IPS-11a (cell line): ENCODE results near the gene UNKL.

Experiments used
- H3K4me3 ChIP-seq: one replicate; pipeline ENCODE4 v1.5.1; 2013; ENCODE audit warnings: low read depth, low read length, control low read depth

UNKL gene, protein sequence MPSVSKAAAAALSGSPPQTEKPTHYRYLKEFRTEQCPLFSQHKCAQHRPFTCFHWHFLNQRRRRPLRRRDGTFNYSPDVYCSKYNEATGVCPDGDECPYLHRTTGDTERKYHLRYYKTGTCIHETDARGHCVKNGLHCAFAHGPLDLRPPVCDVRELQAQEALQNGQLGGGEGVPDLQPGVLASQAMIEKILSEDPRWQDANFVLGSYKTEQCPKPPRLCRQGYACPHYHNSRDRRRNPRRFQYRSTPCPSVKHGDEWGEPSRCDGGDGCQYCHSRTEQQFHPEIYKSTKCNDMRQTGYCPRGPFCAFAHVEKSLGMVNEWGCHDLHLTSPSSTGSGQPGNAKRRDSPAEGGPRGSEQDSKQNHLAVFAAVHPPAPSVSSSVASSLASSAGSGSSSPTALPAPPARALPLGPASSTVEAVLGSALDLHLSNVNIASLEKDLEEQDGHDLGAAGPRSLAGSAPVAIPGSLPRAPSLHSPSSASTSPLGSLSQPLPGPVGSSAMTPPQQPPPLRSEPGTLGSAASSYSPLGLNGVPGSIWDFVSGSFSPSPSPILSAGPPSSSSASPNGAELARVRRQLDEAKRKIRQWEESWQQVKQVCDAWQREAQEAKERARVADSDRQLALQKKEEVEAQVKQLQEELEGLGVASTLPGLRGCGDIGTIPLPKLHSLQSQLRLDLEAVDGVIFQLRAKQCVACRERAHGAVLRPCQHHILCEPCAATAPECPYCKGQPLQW

DNA sequence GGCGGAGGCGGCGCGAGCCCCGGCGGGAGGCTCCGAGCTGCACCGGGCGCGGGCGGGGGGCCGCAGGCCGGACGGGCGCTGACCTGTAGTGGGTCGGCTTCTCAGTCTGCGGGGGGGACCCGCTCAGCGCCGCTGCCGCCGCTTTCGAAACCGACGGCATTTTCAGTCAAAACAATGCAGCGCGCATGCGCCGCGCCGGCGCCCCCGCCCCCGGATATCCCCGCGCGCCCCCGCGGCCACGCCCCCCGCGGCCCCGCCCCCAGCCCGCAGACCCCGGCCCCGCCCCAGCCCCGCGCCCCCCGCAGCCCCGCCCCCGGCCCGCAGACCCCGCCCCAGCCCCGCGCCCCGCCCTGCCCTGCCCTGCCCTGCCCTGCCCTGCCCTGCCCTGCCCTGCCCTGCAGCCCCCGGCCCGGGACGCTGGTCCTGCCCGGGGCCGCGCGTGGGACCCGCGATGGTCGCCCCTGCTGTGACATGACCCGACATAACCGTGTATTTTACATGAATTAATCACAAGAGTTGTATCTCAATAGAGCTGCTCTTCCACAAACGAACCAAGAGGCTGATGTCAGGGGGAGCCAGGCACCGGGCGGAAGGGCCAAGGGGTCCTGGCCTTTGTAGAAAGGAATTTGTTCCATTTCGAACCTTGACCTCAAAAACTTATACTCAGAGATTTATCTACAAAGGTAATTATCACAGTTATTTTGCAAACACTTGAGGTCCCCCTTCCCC, at the start of gene UNKL:
UNKL (minus strand) TSS at position 173 of the 729 bp plus-strand sequence; CDS start at position 160, 13 bp downstream.
- peak within 1 kb of the TSS; percentile 72 for H3K4me3 ChIP-seq

DNA sequence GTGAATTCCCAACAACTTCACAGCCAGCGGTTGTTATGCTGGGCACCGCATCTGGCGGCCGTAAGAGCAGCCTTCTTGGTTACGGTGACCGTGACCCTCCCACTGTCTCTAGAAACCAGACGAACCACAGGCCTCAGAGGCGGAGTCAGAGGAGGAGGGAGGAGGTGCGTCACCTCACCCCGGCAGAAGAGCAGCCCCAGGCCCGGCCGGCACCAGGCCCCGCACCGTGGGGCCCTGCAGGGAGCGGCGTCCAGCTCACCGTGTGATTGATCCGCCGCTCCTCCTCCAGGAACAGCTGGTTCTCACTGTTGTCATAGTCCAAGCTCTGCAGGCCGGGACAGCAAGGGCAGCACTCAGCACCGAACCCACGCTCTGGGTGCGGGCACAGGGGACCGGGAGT, 46.6 kb upstream of the UNKL start:
- no peak overlapping the region for H3K4me3 ChIP-seq

DNA sequence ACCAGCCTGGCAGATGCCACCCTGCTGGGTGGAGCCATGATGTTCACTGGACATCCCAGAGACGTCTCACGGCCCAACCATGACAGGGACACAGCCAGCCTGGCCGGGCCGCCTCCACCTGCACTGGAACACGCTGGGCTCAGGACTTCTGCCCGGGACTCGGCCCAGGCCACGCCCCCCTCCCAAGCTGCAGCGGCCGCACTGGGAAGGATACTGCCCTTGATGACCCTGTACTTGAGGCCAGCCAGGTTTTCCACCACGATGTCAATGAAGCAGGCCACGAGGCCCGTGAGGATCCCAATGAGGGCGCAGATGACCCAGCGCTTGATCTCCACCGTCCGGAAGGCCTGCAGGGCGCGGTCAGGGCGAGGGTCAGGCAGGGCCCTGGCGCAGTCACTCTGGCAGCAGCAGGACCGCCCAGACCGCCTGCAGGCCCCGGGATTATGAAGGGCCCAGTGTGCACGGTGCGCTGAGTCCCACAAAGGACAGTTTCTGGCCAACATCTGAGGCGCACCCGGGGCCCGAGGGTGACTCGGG, 46.2 kb upstream of the UNKL start:
- H3K4me3 ChIP-seq: no peak overlapping the region

DNA sequence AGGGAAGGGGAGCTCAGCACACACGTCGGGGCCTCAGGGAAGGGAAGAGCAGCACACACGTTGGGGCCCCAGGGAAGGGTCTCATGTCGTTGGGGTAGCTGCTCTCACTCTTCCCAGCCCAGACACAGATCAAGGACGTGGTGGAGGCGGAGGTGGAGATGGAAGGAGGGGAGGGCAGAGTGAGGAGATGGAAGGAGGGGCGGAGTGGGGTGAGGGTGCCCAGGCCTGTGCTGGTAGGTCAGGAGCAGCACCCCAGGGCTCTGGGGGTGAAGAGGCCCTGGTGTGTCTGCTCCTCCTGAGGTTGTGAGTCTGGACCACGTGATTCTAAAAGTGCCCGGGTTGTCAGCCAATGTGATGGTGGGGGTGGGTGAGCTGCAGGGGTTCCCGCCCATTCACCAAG, 45.5 kb upstream of the UNKL start:
- no peak overlapping the region for H3K4me3 ChIP-seq

DNA sequence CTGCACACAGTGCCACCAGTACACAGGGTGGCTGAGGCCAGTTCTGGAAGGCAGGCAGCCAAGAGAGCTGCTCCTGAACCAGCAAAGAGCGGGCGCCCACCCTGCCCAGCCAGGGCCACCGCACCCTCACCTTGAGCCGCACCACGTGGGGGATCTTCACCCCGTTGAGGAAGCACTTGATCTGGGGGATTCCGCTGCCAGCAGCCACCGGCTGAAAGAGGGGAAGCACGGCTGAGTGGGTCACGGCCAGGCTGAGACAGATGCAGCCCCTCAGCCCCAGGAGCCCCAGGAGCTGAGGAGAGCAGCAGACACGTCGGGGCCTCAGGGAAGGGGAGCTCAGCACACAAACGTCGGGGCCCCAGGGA, 44.5 kb upstream of the UNKL start:
- H3K4me3 ChIP-seq: no peak overlapping the region

DNA sequence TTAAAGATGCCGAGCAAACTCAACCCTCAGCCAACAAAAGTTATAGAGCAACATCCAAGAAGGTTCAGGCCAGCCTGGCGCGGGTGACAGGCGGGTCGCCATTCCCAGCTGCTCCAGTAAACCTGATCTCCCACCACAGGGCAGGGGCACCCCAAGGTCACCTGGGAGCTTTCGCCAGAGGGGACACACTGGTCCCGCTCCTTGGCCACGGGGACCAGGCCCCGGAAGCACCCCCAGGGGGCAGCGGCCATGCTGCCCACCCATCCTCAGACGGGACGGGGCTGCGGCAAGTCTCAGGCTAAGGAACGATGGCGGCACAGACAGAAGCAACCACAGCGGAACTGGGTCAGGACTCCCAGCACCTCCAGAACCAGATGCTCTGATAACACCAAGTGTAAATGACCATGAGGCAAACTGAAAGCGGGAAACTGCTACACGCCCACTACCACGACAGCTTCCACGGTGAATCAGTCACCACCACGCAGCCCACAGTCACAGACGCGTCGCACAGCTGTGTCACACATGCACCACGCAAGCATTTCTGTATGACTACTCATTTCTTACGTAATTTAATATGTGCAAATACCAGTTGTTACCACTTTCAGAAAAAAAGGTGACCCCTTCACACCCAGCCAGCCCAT, 44.0 kb upstream of the UNKL start:
- no peak overlapping the region for H3K4me3 ChIP-seq

DNA sequence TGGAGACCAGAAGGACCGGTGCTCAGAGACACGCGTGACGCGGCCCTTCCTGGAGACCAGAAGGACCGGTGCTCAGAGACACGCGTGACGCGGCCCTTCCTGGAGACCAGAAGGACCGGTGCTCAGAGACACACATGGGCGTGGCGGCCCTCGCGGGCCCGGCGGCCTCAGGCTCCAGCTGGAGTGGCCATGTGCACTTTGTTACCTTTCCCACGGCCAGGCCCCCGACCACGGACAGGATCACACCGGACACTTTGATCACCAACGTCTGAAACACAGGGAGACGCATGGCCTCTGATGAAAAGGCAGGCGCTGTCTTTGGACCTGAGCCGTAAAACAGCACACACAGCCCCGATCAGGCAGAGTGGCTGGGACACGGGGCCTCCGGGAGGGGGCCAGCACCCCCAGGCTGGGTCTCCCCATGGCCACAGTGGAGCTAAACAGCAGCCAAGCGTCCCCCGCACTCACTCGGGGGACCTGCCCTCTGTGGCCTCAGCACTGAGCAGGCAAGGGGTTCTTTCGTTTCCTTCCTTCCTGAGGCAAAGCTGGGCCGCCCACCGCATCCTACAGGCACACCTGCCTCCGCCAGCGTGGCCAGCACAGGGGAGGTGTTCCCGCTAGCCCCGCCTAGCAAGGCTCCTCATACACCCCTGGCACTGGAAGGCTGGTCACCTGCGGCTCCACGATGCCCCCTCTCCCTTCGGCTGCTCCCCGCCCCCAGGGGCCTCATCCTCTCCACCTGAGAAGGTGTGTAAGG, 43.2 kb upstream of the UNKL start:
- H3K4me3 ChIP-seq: no peak overlapping the region

DNA sequence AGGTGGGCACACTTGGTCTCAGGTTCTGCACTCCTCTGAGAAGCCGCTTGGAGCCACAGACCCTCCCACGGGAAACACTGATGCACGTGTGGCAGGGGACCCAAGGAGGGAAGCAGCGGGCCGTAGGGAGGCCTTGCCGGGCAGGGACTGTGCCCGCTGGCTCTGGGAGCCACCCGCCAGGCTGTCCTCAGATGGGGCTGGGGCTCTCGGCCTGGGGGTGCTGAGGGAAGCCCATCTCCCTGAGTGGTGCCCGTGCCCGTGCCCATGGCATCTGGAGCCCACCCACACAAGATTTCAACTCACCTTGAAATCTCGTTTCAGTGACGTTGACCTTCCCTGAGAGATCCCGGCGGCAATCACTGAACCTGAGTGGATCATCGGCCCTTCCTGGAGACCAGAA, 42.4 kb upstream of the UNKL start:
- H3K4me3 ChIP-seq: no peak overlapping the region

DNA sequence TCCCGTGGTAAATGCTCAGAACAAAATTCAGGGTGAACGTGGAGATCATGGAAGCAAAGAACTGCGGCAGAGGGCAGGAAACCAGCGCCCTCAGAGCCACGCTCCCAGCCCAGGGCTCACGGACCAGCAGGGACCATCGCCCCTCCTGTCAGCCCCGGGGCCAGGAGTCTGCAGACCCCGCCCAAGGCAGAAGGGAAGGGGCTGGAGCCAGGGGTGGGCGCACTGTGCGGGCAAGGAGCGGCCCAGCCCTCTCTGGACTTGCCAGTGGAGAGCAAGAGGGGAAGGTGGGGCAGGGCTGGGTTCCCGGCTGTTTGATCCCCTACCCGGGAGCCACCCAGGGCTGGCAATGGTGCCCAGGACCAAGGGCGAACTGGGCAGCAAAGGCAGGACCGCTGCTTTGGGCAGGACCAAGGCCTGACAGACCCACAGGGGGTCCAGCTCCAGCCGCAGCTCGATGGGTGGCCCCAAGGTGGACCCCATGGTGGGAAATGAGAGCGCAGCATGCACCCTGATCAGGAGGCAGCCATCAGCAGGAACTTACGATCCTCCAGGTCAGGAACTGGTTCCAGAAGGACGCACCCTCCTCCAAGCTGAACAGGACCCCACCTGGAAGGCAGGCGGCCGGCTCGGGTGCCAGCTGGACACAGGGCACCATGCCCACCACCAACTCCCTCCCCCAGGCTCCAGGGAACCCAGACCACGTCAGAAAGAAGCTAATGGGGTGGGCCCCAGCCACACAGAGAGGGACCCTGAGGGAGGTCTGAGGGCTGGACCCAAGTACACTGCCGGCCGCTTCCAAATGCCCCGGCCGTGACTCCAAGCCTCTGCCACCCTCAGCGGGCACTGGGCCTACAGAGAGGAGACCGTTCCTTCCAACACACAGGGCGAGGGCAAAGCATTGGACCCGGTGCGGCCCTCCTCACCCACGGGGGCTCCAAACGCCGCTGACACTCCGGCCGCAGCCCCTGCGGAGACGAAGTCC, 41.0 kb upstream of the UNKL start:
- H3K4me3 ChIP-seq: no peak overlapping the region

DNA sequence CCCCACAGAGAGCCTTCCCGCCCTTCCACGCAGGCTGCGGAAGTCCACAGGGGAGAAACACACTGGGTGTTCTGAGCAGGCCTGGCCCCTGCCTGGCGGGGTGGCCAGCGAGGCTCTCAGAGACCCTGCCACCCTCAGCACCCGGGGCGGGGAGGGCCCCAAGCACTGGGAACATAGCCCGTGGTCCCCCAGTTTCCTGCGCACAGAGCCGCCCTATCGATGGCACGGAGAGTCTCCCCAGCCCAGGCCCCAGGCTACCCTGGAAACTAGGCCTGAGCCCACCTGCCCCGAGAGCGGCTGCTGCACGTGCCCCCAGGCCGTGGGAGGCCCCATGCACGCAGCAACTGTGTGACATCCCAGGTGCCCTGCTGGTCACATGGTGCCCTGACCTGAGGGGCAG, 40.1 kb upstream of the UNKL start:
- no peak overlapping the region for H3K4me3 ChIP-seq

DNA sequence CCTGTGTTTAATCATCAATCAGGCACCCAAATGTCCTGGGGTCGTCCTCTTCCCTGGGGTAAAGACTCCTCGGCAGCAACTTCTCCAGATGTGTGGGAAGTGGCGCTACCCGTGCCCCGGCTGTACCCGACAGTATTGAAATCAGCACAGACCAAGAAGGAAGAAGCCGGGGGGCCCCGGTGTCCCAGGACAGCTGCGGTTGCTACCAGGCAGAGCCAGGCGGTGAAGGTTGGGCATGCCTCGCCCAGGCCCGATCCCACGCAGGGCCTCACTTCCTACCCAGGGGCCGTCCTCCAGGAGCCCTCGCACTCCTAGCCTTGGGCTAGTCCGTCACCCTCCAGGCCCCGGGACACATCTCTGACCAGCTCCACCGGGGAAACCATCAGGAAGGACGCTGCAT, 38.8 kb upstream of the UNKL start:
- no peak overlapping the region for H3K4me3 ChIP-seq

DNA sequence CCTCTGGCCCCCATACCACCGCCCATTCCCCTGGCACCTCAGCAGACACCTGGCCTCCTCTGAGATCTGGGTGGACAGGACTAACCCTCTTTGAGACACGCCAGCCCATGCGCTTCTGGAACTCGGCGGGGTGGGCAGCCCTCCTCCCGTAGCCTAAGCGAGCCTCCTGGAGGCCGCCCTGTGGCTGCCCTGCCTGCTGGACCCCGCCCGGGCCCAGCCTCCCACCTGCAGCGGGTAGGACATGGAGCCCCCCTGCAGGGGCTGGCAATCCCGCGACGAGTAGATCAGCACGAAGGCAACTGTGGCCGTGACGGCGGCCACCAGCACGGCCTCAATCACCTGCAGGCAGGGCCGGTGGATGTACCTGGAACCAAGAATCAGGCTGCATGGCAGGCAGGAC, 38.0 kb upstream of the UNKL start:
- no peak overlapping the region for H3K4me3 ChIP-seq

DNA sequence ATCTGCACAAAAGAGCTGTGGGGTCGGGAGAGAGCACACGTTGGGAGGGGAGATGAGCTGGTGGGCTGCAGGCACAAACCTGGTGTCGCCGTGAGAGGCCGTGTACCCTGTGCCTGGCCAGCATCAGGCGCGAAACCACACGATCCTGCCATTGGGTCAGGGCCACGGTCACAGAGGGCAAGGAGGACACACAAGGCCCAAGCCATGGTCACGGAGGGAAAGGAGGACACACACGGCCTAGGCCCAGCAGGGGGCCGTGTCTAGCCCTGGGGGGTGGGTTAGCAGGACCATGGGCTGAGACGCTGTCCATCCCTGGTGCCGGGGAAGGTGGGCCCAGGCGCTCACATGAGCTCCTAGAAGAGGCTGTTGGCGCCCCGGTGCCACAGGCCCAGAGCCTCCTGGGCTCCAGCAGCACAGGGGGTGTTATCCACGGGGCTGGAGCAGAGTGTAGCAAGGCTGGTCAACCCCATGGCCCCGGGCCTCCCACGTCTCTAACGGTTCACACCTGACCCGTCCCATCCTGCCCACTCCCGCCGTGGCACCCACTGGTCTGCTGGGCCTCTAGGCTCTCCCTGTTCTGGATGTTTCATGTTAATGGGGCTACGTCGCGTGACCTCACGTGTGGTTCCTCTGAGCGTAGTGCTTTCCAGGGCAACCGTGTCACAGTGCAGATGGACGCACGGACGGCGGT, 37.3 kb upstream of the UNKL start:
- H3K4me3 ChIP-seq: no peak overlapping the region

DNA sequence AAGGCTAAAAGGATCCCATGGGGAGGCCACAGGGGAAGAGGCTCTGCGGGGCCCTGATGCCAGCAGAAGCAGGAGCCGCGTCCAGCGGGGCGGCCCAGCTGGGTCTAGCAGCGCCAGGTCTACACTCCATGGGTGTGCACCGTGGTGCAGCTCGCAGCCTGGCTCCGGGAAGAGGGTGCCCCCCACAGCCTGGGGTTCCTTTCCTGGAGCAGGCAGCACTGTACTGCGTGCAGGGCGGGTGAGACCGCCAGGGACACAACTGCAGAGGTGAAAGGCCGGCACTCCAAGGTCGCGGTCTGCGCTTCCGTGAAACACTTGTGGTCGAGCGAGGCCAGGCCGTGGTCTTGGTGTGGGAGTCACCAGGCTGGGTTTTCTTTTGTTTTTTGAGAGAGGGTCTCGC, 36.3 kb upstream of the UNKL start:
- no peak overlapping the region for H3K4me3 ChIP-seq

DNA sequence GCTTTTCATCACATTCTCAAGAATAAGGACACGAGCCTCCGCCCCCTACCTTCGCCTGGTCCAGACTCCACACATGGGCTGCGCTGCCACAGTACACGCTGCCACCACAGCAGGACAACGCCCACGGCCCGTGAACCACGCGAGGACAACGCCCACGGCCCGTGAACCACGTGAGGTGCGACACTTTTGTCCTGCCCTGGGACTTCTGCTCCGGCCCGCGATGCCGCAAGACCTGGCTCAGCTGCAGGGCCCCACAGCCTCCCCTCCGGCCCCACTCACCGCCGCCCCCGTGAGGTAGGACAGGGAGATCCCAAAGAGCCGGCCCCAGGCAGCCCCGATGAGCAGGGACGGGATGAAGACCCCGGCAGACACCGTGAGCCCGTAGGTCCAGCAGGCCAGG, 35.7 kb upstream of the UNKL start:
- no peak overlapping the region for H3K4me3 ChIP-seq

DNA sequence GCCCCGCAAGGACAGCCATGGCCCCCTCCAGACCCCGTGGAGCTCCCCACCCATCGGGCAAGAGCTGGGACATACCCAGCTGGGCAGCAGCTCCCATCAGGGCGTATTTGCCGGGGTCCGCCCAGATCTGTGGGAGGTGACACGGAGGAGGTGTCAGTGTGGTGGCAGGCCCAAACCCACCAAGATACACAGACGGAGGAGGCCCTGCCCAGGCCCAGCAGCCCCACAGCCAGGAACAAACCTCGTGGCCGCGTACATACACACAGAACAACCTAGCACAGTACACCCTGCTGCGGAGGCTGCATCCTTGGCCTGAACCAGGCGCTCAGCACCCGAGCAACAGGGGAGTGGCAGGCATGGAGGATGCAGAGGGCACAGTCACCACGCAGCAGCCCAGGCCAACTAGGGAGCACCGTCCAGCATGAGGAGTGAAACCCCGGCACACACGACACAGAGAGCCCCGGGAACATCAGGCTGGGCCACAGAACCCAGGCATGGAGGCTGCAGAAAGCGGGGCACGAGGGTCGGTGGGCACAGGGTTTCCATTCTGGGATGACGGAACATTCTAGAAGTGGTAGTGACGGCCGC, 34.8 kb upstream of the UNKL start:
- H3K4me3 ChIP-seq: no peak overlapping the region

DNA sequence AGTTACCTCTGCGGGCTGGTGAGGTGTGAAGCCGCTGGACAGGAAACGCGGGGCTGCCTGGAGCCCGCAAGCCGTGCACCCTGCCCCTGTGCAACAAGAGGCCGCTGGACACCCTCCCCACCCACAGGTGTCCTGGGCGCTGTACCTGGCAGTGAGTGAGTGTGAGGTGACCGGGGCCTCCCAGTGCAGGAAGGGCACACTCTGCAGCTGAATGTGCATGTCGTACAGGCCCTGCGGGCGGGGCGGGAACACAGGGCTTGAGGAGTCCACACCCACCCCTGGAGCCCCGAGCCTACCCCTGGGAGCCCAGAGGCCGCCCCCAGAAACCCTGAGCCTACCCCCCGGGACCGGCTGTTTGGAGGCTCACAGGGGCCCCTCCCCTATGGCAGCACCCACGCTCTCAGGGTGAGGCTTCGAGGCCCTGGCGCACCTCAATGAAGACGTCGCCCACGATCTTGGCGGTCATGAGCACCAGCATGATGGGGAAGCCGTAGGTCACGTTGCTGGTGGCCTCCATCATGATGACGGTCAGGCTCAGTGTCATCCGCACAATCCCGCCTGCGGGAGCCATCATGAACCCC, 34.1 kb upstream of the UNKL start:
- H3K4me3 ChIP-seq: no peak overlapping the region

DNA sequence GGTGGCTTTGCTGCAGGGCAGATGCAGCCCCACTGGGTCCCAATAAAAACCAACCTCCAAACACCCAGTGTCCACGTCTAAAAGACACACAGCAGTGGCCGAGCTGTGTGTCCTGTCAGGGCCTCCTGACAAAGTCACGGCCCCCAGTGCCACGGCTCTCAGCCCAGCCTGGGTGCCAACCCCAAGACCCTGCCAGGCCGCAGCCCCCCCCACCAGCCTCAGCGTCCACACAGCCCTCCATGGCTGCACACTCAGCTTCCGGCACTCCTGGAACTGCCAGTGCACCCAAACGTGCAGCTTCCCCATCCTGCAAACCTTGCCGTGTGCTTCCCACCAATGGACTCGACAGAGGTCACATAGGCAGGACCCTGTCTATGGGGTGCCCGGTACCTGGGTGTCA, 33.5 kb upstream of the UNKL start:
- H3K4me3 ChIP-seq: no peak overlapping the region
